Gastroesophageal sphincter (tissue), 3 donors: ENCODE data around the gene EVL.

Experiments
- EP300 ChIP-seq: sonication (generic); formaldehyde crosslinking; IDR thresholded peaks from one replicate; pipeline ENCODE4 v1.6.1; 2017; ENCODE audit warnings: antibody characterized with exemption, mild to moderate bottlenecking
- POLR2A ChIP-seq, 2 donors: fragments of 450-650 bp; IDR thresholded peaks; one replicate each; pipeline ENCODE4 v1.6.1; 2017; ENCODE audit warnings: antibody characterized with exemption in 2 of 2, mild to moderate bottlenecking in 2 of 2, moderate library complexity in 1 of 2
- TF ChIP-seq, protein P1 (sequence below), 4 experiments: fragments of 200-600 bp in 2 of 4; fragments of 450-650 bp in 2 of 4; sonication (generic) in 1 of 4; IDR thresholded peaks; one replicate each; pipeline ENCODE4 v1.5.1; 2017 to 2019; ENCODE audit warnings: antibody characterized with exemption in 4 of 4, mild to moderate bottlenecking in 2 of 4, moderate library complexity in 2 of 4

DNA sequence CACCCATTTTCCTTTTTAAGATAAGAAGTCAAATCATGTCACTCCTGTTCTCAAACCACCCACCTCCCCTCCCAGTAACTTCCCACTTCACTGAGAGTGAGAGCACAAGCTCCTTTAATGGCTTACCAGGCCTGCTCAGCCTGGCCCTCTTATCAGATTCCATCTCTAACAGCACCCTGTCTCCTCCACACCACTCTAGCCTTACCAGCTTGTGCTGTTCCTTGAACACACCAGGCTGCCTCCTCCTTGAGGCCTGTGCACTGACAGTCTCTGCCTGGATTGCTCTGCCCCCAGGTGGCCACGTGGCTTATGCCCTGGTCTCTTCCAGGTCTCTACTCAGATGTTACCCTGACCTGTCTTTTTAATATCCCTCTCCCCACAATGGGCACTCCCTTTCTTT is 40.1 kb upstream of the EVL start:
- TF ChIP-seq POLR2A (IDR thresholded peaks at IDR 0.05): no peak
- TF ChIP-seq, protein P1, sequence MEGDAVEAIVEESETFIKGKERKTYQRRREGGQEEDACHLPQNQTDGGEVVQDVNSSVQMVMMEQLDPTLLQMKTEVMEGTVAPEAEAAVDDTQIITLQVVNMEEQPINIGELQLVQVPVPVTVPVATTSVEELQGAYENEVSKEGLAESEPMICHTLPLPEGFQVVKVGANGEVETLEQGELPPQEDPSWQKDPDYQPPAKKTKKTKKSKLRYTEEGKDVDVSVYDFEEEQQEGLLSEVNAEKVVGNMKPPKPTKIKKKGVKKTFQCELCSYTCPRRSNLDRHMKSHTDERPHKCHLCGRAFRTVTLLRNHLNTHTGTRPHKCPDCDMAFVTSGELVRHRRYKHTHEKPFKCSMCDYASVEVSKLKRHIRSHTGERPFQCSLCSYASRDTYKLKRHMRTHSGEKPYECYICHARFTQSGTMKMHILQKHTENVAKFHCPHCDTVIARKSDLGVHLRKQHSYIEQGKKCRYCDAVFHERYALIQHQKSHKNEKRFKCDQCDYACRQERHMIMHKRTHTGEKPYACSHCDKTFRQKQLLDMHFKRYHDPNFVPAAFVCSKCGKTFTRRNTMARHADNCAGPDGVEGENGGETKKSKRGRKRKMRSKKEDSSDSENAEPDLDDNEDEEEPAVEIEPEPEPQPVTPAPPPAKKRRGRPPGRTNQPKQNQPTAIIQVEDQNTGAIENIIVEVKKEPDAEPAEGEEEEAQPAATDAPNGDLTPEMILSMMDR (IDR thresholded peaks at IDR 0.05): peak in 1 of 4 experiments; percentile 18
- no peak for TF ChIP-seq EP300
